Measurements from ENCODE around the gene DYNC1H1. TPM values are rescaled to one million over a fixed set of nuclear protein-coding genes. Genes with fewer than 3 reads are reported as not detected.
A peak's percentile ranks its signal among the peaks of the same experiment; 100 is the strongest.
"Not testable (repeated sequence)": the region's sequence is repeated elsewhere in the genome, so short reads cannot be mapped to it uniquely, and the experiment has no call there.

Gene DYNC1H1
- total RNA-seq, 1 experiment from 2014 or later, result 361 TPM

DNA sequence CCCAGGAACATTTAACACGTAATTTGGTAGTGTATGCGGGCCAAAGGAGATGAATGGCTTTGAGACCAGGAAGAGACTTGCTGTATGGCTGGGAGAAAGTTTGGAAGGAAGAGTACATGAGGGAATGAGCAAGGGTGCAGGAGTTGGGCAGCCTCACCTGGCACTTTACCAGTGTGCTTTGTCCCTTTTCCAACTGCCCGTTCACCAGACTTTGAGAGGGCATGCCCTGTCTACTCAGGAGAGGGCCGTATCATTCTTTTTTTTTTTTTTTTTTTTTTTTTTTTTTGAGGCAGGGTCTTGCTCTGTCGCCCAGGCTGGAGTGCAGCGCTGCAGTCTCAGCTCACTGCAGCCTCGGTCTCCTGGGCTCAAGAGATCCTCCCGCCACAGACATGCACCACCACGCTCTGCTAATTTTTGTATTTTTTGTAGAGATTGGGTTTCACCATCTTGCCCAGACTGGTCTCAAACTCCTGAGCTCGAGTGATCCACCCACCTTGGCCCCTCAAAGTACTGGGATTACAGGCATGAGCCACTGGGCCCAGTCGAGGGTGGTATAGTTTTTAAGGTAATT lies 6.5 kb downstream of the DYNC1H1 start:
- ChIA-PET CTCF (interaction anchor here (2.2 kb wide), 1 partner anchor 200 kb away, joined by 5 read pairs; no protein-coding TSS in a partner anchor), POLR2A (no interaction called here), RAD21 (ENCODE audit: low non-redundant PET in 1 of 2, low total read pairs in 2 of 2, uncharacterized antibody in 2 of 2, unreplicated experiment in 2 of 2) (no interaction called here)
- Histone ChIP-seq H3K9me3 (ENCODE audit: control insufficient read depth in 1 of 2, insufficient read depth in 1 of 2, low read depth in 1 of 2, low read length in 2 of 2) (no peaks in the 10 kb centered on the region), H3K4me2 (ENCODE audit: low read length) (no peak overlapping the region), H3K27me3 (ENCODE audit: insufficient read depth, low read length) (no peaks in the 10 kb centered on the region), H3K36me3 (ENCODE audit: control insufficient read depth in 1 of 2, insufficient read depth in 2 of 2, low read length in 2 of 2) (peaks cover 0 to 4% of the 10 kb centered on the region in 2 experiments; a peak in 1 of 4 replicates), H3K9me2 (ENCODE audit: insufficient read depth) (no peaks in the 10 kb centered on the region), H4K20me1 (ENCODE audit: insufficient read depth) (no peaks in the 10 kb centered on the region), H3K79me2 (ENCODE audit: insufficient read depth, low read length) (peaks cover 93% of the 10 kb centered on the region), H3K9ac (ENCODE audit: low read length) (no peak overlapping the region), H2AFZ (ENCODE audit: low read depth, low read length, poor library complexity, severe bottlenecking) (no peak overlapping the region), H3K4me3 (replicated peaks in 1 of 2; ENCODE audit: low read depth in 1 of 2, low read length in 2 of 2) (no peak overlapping the region), H3K4me1 (ENCODE audit: control insufficient read depth in 1 of 2, insufficient read depth in 2 of 2, low read length in 2 of 2) (peaks cover 32 to 39% of the 10 kb centered on the region in 2 experiments), H3K27ac (ENCODE audit: low read depth, low read length) (peak overlapping the region; percentile 62; the same call in 1 of the 2 replicates)
- TF ChIP-seq SP1 (IDR thresholded peaks at IDR 0.05; ENCODE audit: low read depth), result no peak
- TF ChIP-seq CEBPB (IDR thresholded peaks at IDR 0.05; ENCODE audit: low read depth), result no peak
- TF ChIP-seq ZNF274 (IDR thresholded peaks at IDR 0.05; ENCODE audit: low read depth, low read length), result no peak
- TF ChIP-seq, protein P1, sequence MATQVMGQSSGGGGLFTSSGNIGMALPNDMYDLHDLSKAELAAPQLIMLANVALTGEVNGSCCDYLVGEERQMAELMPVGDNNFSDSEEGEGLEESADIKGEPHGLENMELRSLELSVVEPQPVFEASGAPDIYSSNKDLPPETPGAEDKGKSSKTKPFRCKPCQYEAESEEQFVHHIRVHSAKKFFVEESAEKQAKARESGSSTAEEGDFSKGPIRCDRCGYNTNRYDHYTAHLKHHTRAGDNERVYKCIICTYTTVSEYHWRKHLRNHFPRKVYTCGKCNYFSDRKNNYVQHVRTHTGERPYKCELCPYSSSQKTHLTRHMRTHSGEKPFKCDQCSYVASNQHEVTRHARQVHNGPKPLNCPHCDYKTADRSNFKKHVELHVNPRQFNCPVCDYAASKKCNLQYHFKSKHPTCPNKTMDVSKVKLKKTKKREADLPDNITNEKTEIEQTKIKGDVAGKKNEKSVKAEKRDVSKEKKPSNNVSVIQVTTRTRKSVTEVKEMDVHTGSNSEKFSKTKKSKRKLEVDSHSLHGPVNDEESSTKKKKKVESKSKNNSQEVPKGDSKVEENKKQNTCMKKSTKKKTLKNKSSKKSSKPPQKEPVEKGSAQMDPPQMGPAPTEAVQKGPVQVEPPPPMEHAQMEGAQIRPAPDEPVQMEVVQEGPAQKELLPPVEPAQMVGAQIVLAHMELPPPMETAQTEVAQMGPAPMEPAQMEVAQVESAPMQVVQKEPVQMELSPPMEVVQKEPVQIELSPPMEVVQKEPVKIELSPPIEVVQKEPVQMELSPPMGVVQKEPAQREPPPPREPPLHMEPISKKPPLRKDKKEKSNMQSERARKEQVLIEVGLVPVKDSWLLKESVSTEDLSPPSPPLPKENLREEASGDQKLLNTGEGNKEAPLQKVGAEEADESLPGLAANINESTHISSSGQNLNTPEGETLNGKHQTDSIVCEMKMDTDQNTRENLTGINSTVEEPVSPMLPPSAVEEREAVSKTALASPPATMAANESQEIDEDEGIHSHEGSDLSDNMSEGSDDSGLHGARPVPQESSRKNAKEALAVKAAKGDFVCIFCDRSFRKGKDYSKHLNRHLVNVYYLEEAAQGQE (IDR thresholded peaks at IDR 0.05; ENCODE audit: low read depth), result no peak
- no TSS peak for BruUV-seq (replicated peaks)
- ATAC-seq (no peak), DNase-seq (ENCODE audit: low read depth, low spot score) (no peak)
- intact Hi-C loops (cut with micrococcal nuclease), result no loop called here

DNA sequence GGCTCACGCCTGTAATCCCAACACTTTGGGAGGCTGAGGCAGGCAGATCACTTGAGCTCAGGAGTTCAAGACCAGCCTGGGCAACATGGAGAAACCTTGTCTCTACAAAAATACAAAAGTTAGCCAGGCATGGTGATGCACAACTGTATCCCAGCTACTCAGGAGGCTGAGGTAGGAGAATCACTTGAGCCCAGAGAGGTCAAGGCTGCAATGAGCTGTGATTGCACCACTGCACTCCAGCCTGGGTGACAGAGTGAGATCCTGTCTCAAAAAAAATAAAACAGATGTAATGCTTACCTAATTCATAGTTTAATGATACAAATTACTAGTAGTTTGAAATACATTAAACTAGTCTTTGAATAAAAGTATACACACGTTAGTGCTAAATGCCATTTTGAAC lies 7.1 kb downstream of the DYNC1H1 start:
- H2AFZ ChIP-seq (ENCODE audit: low read depth, low read length, poor library complexity, severe bottlenecking); RAD21 ChIA-PET (ENCODE audit: low non-redundant PET in 1 of 2, low total read pairs in 2 of 2, uncharacterized antibody in 2 of 2, unreplicated experiment in 2 of 2); H3K9me2 ChIP-seq (ENCODE audit: insufficient read depth); H3K27me3 ChIP-seq (ENCODE audit: insufficient read depth, low read length); DNase-seq (ENCODE audit: low read depth, low spot score); H3K36me3 ChIP-seq (ENCODE audit: control insufficient read depth in 1 of 2, insufficient read depth in 2 of 2, low read length in 2 of 2); BruUV-seq (replicated peaks); POLR2A ChIA-PET; intact Hi-C loops (cut with micrococcal nuclease); H3K4me3 ChIP-seq (replicated peaks in 1 of 2; ENCODE audit: low read depth in 1 of 2, low read length in 2 of 2); ATAC-seq; H4K20me1 ChIP-seq (ENCODE audit: insufficient read depth); H3K9me3 ChIP-seq (ENCODE audit: control insufficient read depth in 1 of 2, insufficient read depth in 1 of 2, low read depth in 1 of 2, low read length in 2 of 2): not testable (repeated sequence)
- Histone ChIP-seq H3K4me1 (ENCODE audit: control insufficient read depth in 1 of 2, insufficient read depth in 2 of 2, low read length in 2 of 2) (peaks cover 29 to 34% of the 10 kb centered on the region in 2 experiments), H3K9ac (ENCODE audit: low read length) (peak overlapping the region; percentile 55), H3K79me2 (ENCODE audit: insufficient read depth, low read length) (peaks cover 88% of the 10 kb centered on the region), H3K27ac (ENCODE audit: low read depth, low read length) (peak overlapping the region; percentile 62), H3K4me2 (ENCODE audit: low read length) (peak overlapping the region; percentile 75)
- CTCF ChIA-PET, result interaction anchor here (2.1 to 2.2 kb wide), 2 partner anchors 10 to 200 kb away, joined by 5 to 7 read pairs; no protein-coding TSS in a partner anchor

All from HCT116 (cell line).